Endothelial cell of umbilical vein (primary cell): ENCODE measurements around the gene EME2. TPM values are rescaled to one million over a fixed set of nuclear protein-coding genes. Genes with fewer than 3 reads are reported as not detected.

Source experiments
- BruUV-seq: library from RNA; stranded (reverse); fragments of 400-500 nt; replicated peaks from 2 replicates; lab custom pipeline; 2021; lab: Mats Ljungman, UMichigan
- CTCF ChIA-PET: fragments of 300-600, 350-600 bp; sonication (Branson Sonifier 250); formaldehyde crosslinking; loops from one replicate; lab custom pipeline; 2021; ENCODE audit warnings: antibody characterized with exemption, inconsistent platforms; lab: Charles Lee
- POLR2A ChIA-PET: fragments of 300-600, 350-600 bp; sonication (Branson Sonifier 250); formaldehyde crosslinking; loops from one replicate; lab custom pipeline; 2021; ENCODE audit warnings: antibody characterized with exemption, inconsistent platforms; lab: Charles Lee
- DNase-seq: peaks from one replicate; pipeline ENCODE4 v3.0.0-alpha.2; 2011; ENCODE audit warnings: low read depth, low spot score
- FAIRE-seq: peaks from 2 replicates; lab custom pipeline; 2011; peaks lifted over from hg19 to GRCh38; lab: Jason Lieb, UNC
- H2AFZ ChIP-seq: 2 replicates; pipeline ENCODE4 v1.6.0; 2012; ENCODE audit warnings: low read depth, low read length, control low read depth, inconsistent platforms
- H3K27ac ChIP-seq: 2 replicates; pipeline ENCODE4 v1.5.1; 2011; ENCODE audit warnings: low read depth, mild to moderate bottlenecking, control low read depth, low read length, moderate library complexity; ENCODE audit not compliant: insufficient read depth
- H3K27me3 ChIP-seq, 2 experiments: 2 replicates each; pipeline versions ENCODE4 v1.6.0 to v1.6.1; 2011; ENCODE audit warnings: low read length in 2 of 2, mixed read lengths in 1 of 2; ENCODE audit not compliant: control insufficient read depth in 2 of 2, insufficient read depth in 2 of 2
- H3K36me3 ChIP-seq, 2 experiments: 2 replicates in 1 of 2; 3 replicates in 1 of 2; pipeline ENCODE4 v1.5.1; 2011; ENCODE audit warnings: low read length in 2 of 2, mild to moderate bottlenecking in 1 of 2, moderate library complexity in 1 of 2; ENCODE audit not compliant: control insufficient read depth in 2 of 2, insufficient read depth in 2 of 2; ENCODE audit errors: extremely low read depth in 1 of 2
- H3K4me1 ChIP-seq: 3 replicates; pipeline ENCODE4 v1.5.1; 2011; ENCODE audit warnings: mild to moderate bottlenecking, low read length; ENCODE audit not compliant: control insufficient read depth, insufficient read depth; ENCODE audit errors: extremely low read depth
- H3K4me2 ChIP-seq: 2 replicates; pipeline ENCODE4 v1.6.1; 2011; ENCODE audit warnings: low read length, control low read depth, mixed read lengths; ENCODE audit not compliant: insufficient read depth
- H3K4me3 ChIP-seq, 3 experiments: fragments of 200-600 bp in 1 of 3; sonication (generic), shearing (Covaris generic) in 1 of 3; replicated peaks in 1 of 3; 2 replicates each; pipeline ENCODE4 v1.5.1; 2011 to 2016; ENCODE audit warnings: control low read depth in 3 of 3, low read length in 3 of 3, mild to moderate bottlenecking in 2 of 3, inconsistent platforms in 1 of 3, low read depth in 1 of 3, moderate library complexity in 1 of 3; ENCODE audit not compliant: insufficient read depth in 1 of 3
- H3K79me2 ChIP-seq: 2 replicates; pipeline ENCODE4 v1.6.0; 2012; ENCODE audit warnings: low read length, inconsistent platforms; ENCODE audit not compliant: control insufficient read depth, insufficient read depth
- H3K9ac ChIP-seq: replicated peaks from 2 replicates; pipeline ENCODE3; 2011; ENCODE audit warnings: low read length, control low read depth; ENCODE audit not compliant: insufficient read depth; ENCODE audit errors: extremely low read depth
- H3K9me1 ChIP-seq: replicated peaks from 3 replicates; pipeline ENCODE4 v1.6.0; 2011; ENCODE audit warnings: mild to moderate bottlenecking, low read length; ENCODE audit not compliant: control insufficient read depth, insufficient read depth; ENCODE audit errors: extremely low read depth
- H3K9me3 ChIP-seq: replicated peaks from 2 replicates; pipeline ENCODE4 v1.5.1; 2012; ENCODE audit warnings: low read length, inconsistent platforms; ENCODE audit not compliant: control insufficient read depth, insufficient read depth
- H4K20me1 ChIP-seq: replicated peaks from 2 replicates; pipeline ENCODE3; 2011; ENCODE audit warnings: mild to moderate bottlenecking, low read length; ENCODE audit not compliant: control insufficient read depth, insufficient read depth; ENCODE audit errors: extremely low read depth
- EZH2 ChIP-seq: IDR thresholded peaks from 2 replicates; pipeline ENCODE4 v1.6.1; 2012; ENCODE audit warnings: borderline replicate concordance, low read depth, mild to moderate bottlenecking, moderate library complexity, low read length, inconsistent platforms; ENCODE audit not compliant: severe bottlenecking
- FOS ChIP-seq: IDR thresholded peaks from 2 replicates; pipeline ENCODE4 v1.6.1; 2011; ENCODE audit warnings: mild to moderate bottlenecking, low read length, moderate library complexity, borderline replicate concordance; ENCODE audit not compliant: insufficient read depth
- GATA2 ChIP-seq: IDR thresholded peaks from 2 replicates; pipeline ENCODE4 v1.7.0; 2011; ENCODE audit warnings: low read depth, mild to moderate bottlenecking, moderate library complexity, mixed read lengths, low read length; ENCODE audit not compliant: insufficient read length, insufficient read depth
- JUN ChIP-seq: IDR thresholded peaks from 2 replicates; pipeline ENCODE4 v1.6.1; 2011; ENCODE audit warnings: borderline replicate concordance, low read depth; ENCODE audit not compliant: insufficient read length, insufficient read depth
- MYC ChIP-seq: IDR thresholded peaks from one replicate; pipeline ENCODE4 v1.6.1; 2011; ENCODE audit warnings: mild to moderate bottlenecking, low read depth, low read length
- POLR2A ChIP-seq: IDR thresholded peaks from 2 replicates; pipeline ENCODE4 v1.6.1; 2012; ENCODE audit warnings: low read depth, mild to moderate bottlenecking, control low read depth, low read length
- POLR2AphosphoS5 ChIP-seq: IDR thresholded peaks from 2 replicates; pipeline ENCODE4 v1.6.1; 2012; ENCODE audit warnings: low read depth, mild to moderate bottlenecking, control low read depth, low read length, moderate library complexity; ENCODE audit not compliant: insufficient read depth
- dilution Hi-C: fragments of 300-500 bp; cut with MboI; formaldehyde crosslinking; loops from one replicate; pipeline ENCODE4 v1.15.0; 2019; ENCODE audit warnings: low sequenced_read_pairs; ENCODE audit not compliant: extremely low pct_ligation_motif_present
- intact Hi-C: fragments of 100-400 bp; cut with micrococcal nuclease; formaldehyde crosslinking; loops from one replicate; pipeline ENCODE4 v1.10.0; 2022
- polyA plus RNA-seq, 4 experiments: library from polyadenylated mRNA; depleted of rRNA in 3 of 4; stranded (reverse) in 3 of 4; unstranded in 1 of 4; fragments of >200 nt; gene quantifications; 2 replicates each; pipeline versions ENCODE4 v1.2.1 to v1.2.3, GENCODE V29; 2011 to 2012; ENCODE audit warnings: missing spikeins in 1 of 4
- total RNA-seq: library from RNA; stranded (reverse); gene quantifications from 2 replicates; pipeline ENCODE4 v1.2.3, GENCODE V29; 2021
- TF ChIP-seq, protein P1 (sequence below), 2 donors: IDR thresholded peaks; 1 replicate in 1 of 2; 2 replicates in 1 of 2; pipeline ENCODE4 v1.5.1; 2011; ENCODE audit warnings: low read length in 2 of 2, mild to moderate bottlenecking in 2 of 2, moderate library complexity in 2 of 2, control low read depth in 1 of 2, inconsistent platforms in 1 of 2, low read depth in 1 of 2; ENCODE audit not compliant: insufficient read depth in 1 of 2; ENCODE audit errors: extremely low read depth in 1 of 2
- TF ChIP-seq, protein P2 (sequence below): IDR thresholded peaks from 2 replicates; pipeline ENCODE4 v1.6.1; 2011; ENCODE audit not compliant: insufficient read depth, insufficient read length

EME2 gene
- total and polyA plus RNA-seq, 2 donors (not counting 3 experiments of a cell fraction or from before 2014, with no cell fraction given), result 9.7 to 21.4 TPM

- H3K9me3 ChIP-seq, result no peaks in the 10 kb centered on the region
- POLR2A ChIA-PET, result no interaction called here
- no peak overlapping the region for H2AFZ ChIP-seq
- peaks cover 0 to 26% of the 10 kb centered on the region in 2 experiments for H3K36me3 ChIP-seq
- H3K4me1 ChIP-seq, result peaks cover 14% of the 10 kb centered on the region
- dilution Hi-C loops, result no loop called here
- H3K79me2 ChIP-seq, result peaks cover 25% of the 10 kb centered on the region
- FAIRE-seq, result no peak
- no peaks in the 10 kb centered on the region for H4K20me1 ChIP-seq
- no peak for DNase-seq
- no peak for TF ChIP-seq EZH2
- TF ChIP-seq JUN, result no peak
- TF ChIP-seq POLR2AphosphoS5, result no peak
- TF ChIP-seq, protein P1, sequence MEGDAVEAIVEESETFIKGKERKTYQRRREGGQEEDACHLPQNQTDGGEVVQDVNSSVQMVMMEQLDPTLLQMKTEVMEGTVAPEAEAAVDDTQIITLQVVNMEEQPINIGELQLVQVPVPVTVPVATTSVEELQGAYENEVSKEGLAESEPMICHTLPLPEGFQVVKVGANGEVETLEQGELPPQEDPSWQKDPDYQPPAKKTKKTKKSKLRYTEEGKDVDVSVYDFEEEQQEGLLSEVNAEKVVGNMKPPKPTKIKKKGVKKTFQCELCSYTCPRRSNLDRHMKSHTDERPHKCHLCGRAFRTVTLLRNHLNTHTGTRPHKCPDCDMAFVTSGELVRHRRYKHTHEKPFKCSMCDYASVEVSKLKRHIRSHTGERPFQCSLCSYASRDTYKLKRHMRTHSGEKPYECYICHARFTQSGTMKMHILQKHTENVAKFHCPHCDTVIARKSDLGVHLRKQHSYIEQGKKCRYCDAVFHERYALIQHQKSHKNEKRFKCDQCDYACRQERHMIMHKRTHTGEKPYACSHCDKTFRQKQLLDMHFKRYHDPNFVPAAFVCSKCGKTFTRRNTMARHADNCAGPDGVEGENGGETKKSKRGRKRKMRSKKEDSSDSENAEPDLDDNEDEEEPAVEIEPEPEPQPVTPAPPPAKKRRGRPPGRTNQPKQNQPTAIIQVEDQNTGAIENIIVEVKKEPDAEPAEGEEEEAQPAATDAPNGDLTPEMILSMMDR (IDR thresholded peaks at IDR 0.05; ENCODE audit: extremely low read depth in 1 of 2, insufficient read depth in 1 of 2, low read depth in 1 of 2, low read length in 2 of 2), result no peak
- TF ChIP-seq FOS, result no peak
- no peak for TF ChIP-seq POLR2A
- no peak for TF ChIP-seq MYC
- TF ChIP-seq, protein P2, sequence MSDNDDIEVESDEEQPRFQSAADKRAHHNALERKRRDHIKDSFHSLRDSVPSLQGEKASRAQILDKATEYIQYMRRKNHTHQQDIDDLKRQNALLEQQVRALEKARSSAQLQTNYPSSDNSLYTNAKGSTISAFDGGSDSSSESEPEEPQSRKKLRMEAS, result no peak
- no peak for TF ChIP-seq GATA2
- no peak overlapping the region for H3K4me3 ChIP-seq
- H3K27ac ChIP-seq, result no peak overlapping the region
- CTCF ChIA-PET, result no interaction called here
- H3K9ac ChIP-seq, result no peak overlapping the region
- no peaks in the 10 kb centered on the region for H3K27me3 ChIP-seq
- no TSS peak for BruUV-seq
- intact Hi-C loops, result loop anchor here (10.0 kb wide), 1 partner anchor 481 kb away; the partner anchor contains the start of gene UBE2I
- H3K4me2 ChIP-seq, result no peak overlapping the region
- H3K9me1 ChIP-seq, result no peaks in the 10 kb centered on the region
Measured at GRCh38 chr16:1785846-1786170, 13.2 kb downstream of the EME2 start.
